Left renal cortex interstitium (tissue), 4 donors: ENCODE measurements around the gene CCDC86. TPM values are rescaled to one million over a fixed set of nuclear protein-coding genes. Genes with fewer than 3 reads are reported as not detected.

ENCODE experiments used
- DNase-seq, 4 donors: peaks; one replicate each; pipeline ENCODE4 v3.0.0-alpha.2; 2013; ENCODE audit warnings: low read depth in 4 of 4, low spot score in 2 of 4, missing footprints in 1 of 4
- polyA plus RNA-seq, 4 donors: library from polyadenylated mRNA; unstranded; fragments of 120-200 nt; gene quantifications; one replicate each; pipeline ENCODE4 v1.2.1, GENCODE V29; 2013; ENCODE audit not compliant: insufficient read length in 4 of 4

Gene CCDC86
- polyA plus RNA-seq, 4 donors, result 15.9 to 25.8 (median 22.0) TPM

GRCh38 chr11:60852117-60852981 lies 10.4 kb downstream of the CCDC86 start:
- DNase-seq, result no peak

- no peak for DNase-seq
Measured at GRCh38 chr11:60852982-60853950, 11.4 kb downstream of the CCDC86 start.

GRCh38 chr11:60854140-60854846 lies 12.4 kb downstream of the CCDC86 start:
- no peak for DNase-seq

- DNase-seq, result no peak
Measured at GRCh38 chr11:60854847-60855725, 13.2 kb downstream of the CCDC86 start.

- no peak for DNase-seq
Measured at GRCh38 chr11:60855726-60856633, 14.1 kb downstream of the CCDC86 start, which contains the start of gene PTGDR2. Gene PTGDR2, minus strand, starts transcription at chr11:60855950. Its CDS starts 2,228 bp downstream, at chr11:60853722.

GRCh38 chr11:60857378-60858232 lies 15.7 kb downstream of the CCDC86 start:
- DNase-seq, result no peak

GRCh38 chr11:60858236-60858635 lies 16.3 kb downstream of the CCDC86 start:
- DNase-seq, result no peak

- no peak for DNase-seq
Measured at GRCh38 chr11:60858731-60859464, 17.0 kb downstream of the CCDC86 start.

GRCh38 chr11:60859616-60860250 lies 17.8 kb downstream of the CCDC86 start:
- no peak for DNase-seq

- DNase-seq, result no peak
Measured at GRCh38 chr11:60860943-60861342, 19.0 kb downstream of the CCDC86 start.

GRCh38 chr11:60862171-60862570 lies 20.3 kb downstream of the CCDC86 start:
- no peak for DNase-seq

GRCh38 chr11:60863550-60864521 lies 21.9 kb downstream of the CCDC86 start:
- DNase-seq, result no peak

GRCh38 chr11:60864856-60865513 lies 23.1 kb downstream of the CCDC86 start:
- no peak for DNase-seq

- no peak for DNase-seq
Measured at GRCh38 chr11:60866911-60867870, 25.3 kb downstream of the CCDC86 start, which contains the start of gene ZP1. Gene ZP1, plus strand, starts transcription at chr11:60867542. Its CDS starts 20 bp downstream, at chr11:60867562.
